Measurements from ENCODE around the gene ZNF407.

GRCh38 chr18:74715306-74715705 lies 117.6 kb downstream of the ZNF407 start:
- TF ChIP-seq CTCF (IDR thresholded peaks at IDR 0.05; ENCODE audit: low read length) = no peak
- no peak for TF ChIP-seq EZH2phosphoT487 (IDR thresholded peaks at IDR 0.05; ENCODE audit: low read length)

All from MM.1S (cell line).